Uterus (tissue), 2 donors: ENCODE data around the gene DUSP1.

Experiments used
- CTCF ChIP-seq, 4 experiments: fragments of 200-600 bp in 2 of 4; fragments of 450-650 bp in 2 of 4; sonication (generic) in 2 of 4; IDR thresholded peaks; one replicate each; pipeline ENCODE4 v1.5.1; 2016 to 2019; ENCODE audit warnings: antibody characterized with exemption in 4 of 4, mild to moderate bottlenecking in 2 of 4, moderate library complexity in 1 of 4
- POLR2A ChIP-seq, 2 donors: fragments of 450-650 bp; IDR thresholded peaks; one replicate each; pipeline ENCODE4 v1.6.1; 2016; ENCODE audit warnings: antibody characterized with exemption in 2 of 2, mild to moderate bottlenecking in 1 of 2, moderate library complexity in 1 of 2

- TF ChIP-seq CTCF (IDR thresholded peaks at IDR 0.05): no peak
- no peak for TF ChIP-seq POLR2A (IDR thresholded peaks at IDR 0.05)
Observed at GRCh38 chr5:172758834-172759149, 12.2 kb downstream of the DUSP1 start.
